ENCODE data around the gene NUMB.

NUMB gene

GRCh38 chr14:73238941-73239340 lies 219.4 kb downstream of the NUMB start:
- peaks cover 72% of the 10 kb centered on the region for H3K27me3 Mint-ChIP-seq
- intact Hi-C loops (cut with micrococcal nuclease), result loop anchor here (10.0 kb wide), 1 partner anchor 236 kb away; no protein-coding TSS in a partner anchor
- H3K4me1 Mint-ChIP-seq (ENCODE audit: low read depth), result peaks cover 83% of the 10 kb centered on the region
- H3K27ac Mint-ChIP-seq, result no peak overlapping the region
- no peak overlapping the region for H3K4me3 Mint-ChIP-seq
- no peaks in the 10 kb centered on the region for H3K9me3 Mint-ChIP-seq
- H3K36me3 Mint-ChIP-seq (ENCODE audit: low read depth), result no peaks in the 10 kb centered on the region

GRCh38 chr14:73238424-73238852 lies 219.9 kb downstream of the NUMB start:
- H3K4me1 Mint-ChIP-seq (ENCODE audit: low read depth), result peaks cover 78% of the 10 kb centered on the region

GRCh38 chr14:73237786-73238423 lies 220.4 kb downstream of the NUMB start:
- Mint-ChIP-seq H3K27me3 (peaks cover 76% of the 10 kb centered on the region), H3K27ac (no peak overlapping the region), H3K9me3 (no peaks in the 10 kb centered on the region), H3K4me1 (ENCODE audit: low read depth) (peaks cover 72% of the 10 kb centered on the region), H3K4me3 (peak overlapping the region; percentile 63), H3K36me3 (ENCODE audit: low read depth) (no peaks in the 10 kb centered on the region)
- intact Hi-C loops (cut with micrococcal nuclease), result loop anchor here (10.0 kb wide), 1 partner anchor 237 kb away; no protein-coding TSS in a partner anchor

More at GRCh38 chr14:73238424-73238852, 219.9 kb downstream of the NUMB start:
- no peak overlapping the region for H3K27ac Mint-ChIP-seq
- H3K27me3 Mint-ChIP-seq, result peaks cover 73% of the 10 kb centered on the region
- H3K36me3 Mint-ChIP-seq (ENCODE audit: low read depth), result no peaks in the 10 kb centered on the region
- intact Hi-C loops (cut with micrococcal nuclease), result loop anchor here (10.0 kb wide), 1 partner anchor 236 kb away; no protein-coding TSS in a partner anchor
- H3K9me3 Mint-ChIP-seq, result no peaks in the 10 kb centered on the region
- peak overlapping the region; percentile 55 for H3K4me3 Mint-ChIP-seq

GRCh38 chr14:73237219-73237785 lies 221.0 kb downstream of the NUMB start, which contains the start of gene PAPLN:
Gene PAPLN, plus strand, starts transcription at chr14:73237506. Its CDS starts 2,273 bp downstream, at chr14:73239779.
- Mint-ChIP-seq H3K9me3 (no peaks in the 10 kb centered on the region), H3K36me3 (ENCODE audit: low read depth) (no peaks in the 10 kb centered on the region), H3K4me1 (ENCODE audit: low read depth) (peaks cover 66% of the 10 kb centered on the region), H3K4me3 (peak within 1 kb of the TSS; percentile 63), H3K27ac (peak within 1 kb of the TSS; percentile 7), H3K27me3 (peaks cover 82% of the 10 kb centered on the region)
- intact Hi-C loops (cut with micrococcal nuclease), result loop anchor here (10.0 kb wide), 1 partner anchor 237 kb away; no protein-coding TSS in a partner anchor

- intact Hi-C loops (cut with micrococcal nuclease), result loop anchor here (10.0 kb wide), 1 partner anchor 238 kb away; no protein-coding TSS in a partner anchor
- Mint-ChIP-seq H3K4me3 (peak overlapping the region; percentile 63), H3K36me3 (ENCODE audit: low read depth) (no peaks in the 10 kb centered on the region), H3K4me1 (ENCODE audit: low read depth) (peaks cover 61% of the 10 kb centered on the region), H3K27me3 (peaks cover 84% of the 10 kb centered on the region), H3K27ac (peak overlapping the region; percentile 7), H3K9me3 (no peaks in the 10 kb centered on the region)
Measured at GRCh38 chr14:73236752-73237218, 221.6 kb downstream of the NUMB start.

- Mint-ChIP-seq H3K4me3 (no peak overlapping the region), H3K9me3 (no peaks in the 10 kb centered on the region), H3K27ac (no peak overlapping the region), H3K27me3 (peaks cover 86% of the 10 kb centered on the region), H3K4me1 (ENCODE audit: low read depth) (peaks cover 55% of the 10 kb centered on the region), H3K36me3 (ENCODE audit: low read depth) (no peaks in the 10 kb centered on the region)
- intact Hi-C loops (cut with micrococcal nuclease), result loop anchor here (10.0 kb wide), 1 partner anchor 239 kb away; no protein-coding TSS in a partner anchor
Measured at GRCh38 chr14:73236157-73236556, 222.2 kb downstream of the NUMB start.

- no peak overlapping the region for H3K27ac Mint-ChIP-seq
- H3K4me1 Mint-ChIP-seq (ENCODE audit: low read depth), result peaks cover 50% of the 10 kb centered on the region
- intact Hi-C loops (cut with micrococcal nuclease), result loop anchor here (10.0 kb wide), 1 partner anchor 239 kb away; no protein-coding TSS in a partner anchor
- peaks cover 89% of the 10 kb centered on the region for H3K27me3 Mint-ChIP-seq
- H3K4me3 Mint-ChIP-seq, result no peak overlapping the region
- H3K9me3 Mint-ChIP-seq, result no peaks in the 10 kb centered on the region
- no peaks in the 10 kb centered on the region for H3K36me3 Mint-ChIP-seq (ENCODE audit: low read depth)
Measured at GRCh38 chr14:73235531-73236155, 222.7 kb downstream of the NUMB start.

- Mint-ChIP-seq H3K9me3 (no peaks in the 10 kb centered on the region), H3K36me3 (ENCODE audit: low read depth) (peaks cover 4% of the 10 kb centered on the region), H3K27ac (no peak overlapping the region), H3K27me3 (peaks cover 83% of the 10 kb centered on the region), H3K4me3 (no peak overlapping the region), H3K4me1 (ENCODE audit: low read depth) (peaks cover 42% of the 10 kb centered on the region)
- intact Hi-C loops (cut with micrococcal nuclease), result loop anchor here (10.0 kb wide), 1 partner anchor 240 kb away; no protein-coding TSS in a partner anchor
Measured at GRCh38 chr14:73234586-73235394, 223.6 kb downstream of the NUMB start.

- intact Hi-C loops (cut with micrococcal nuclease), result loop anchor here (10.0 kb wide), 1 partner anchor 241 kb away; no protein-coding TSS in a partner anchor
- Mint-ChIP-seq H3K36me3 (ENCODE audit: low read depth) (peaks cover 12% of the 10 kb centered on the region), H3K4me3 (no peak overlapping the region), H3K4me1 (ENCODE audit: low read depth) (peaks cover 34% of the 10 kb centered on the region), H3K27me3 (peaks cover 76% of the 10 kb centered on the region), H3K27ac (no peak overlapping the region), H3K9me3 (no peaks in the 10 kb centered on the region)
Measured at GRCh38 chr14:73234029-73234428, 224.3 kb downstream of the NUMB start.

- intact Hi-C loops (cut with micrococcal nuclease), result loop anchor here (10.0 kb wide), 1 partner anchor 241 kb away; no protein-coding TSS in a partner anchor
- H3K36me3 Mint-ChIP-seq (ENCODE audit: low read depth), result peaks cover 17% of the 10 kb centered on the region
- no peak overlapping the region for H3K4me3 Mint-ChIP-seq
- H3K4me1 Mint-ChIP-seq (ENCODE audit: low read depth), result peaks cover 31% of the 10 kb centered on the region
- H3K27ac Mint-ChIP-seq, result no peak overlapping the region
- H3K27me3 Mint-ChIP-seq, result peaks cover 71% of the 10 kb centered on the region
- H3K9me3 Mint-ChIP-seq, result no peaks in the 10 kb centered on the region
Measured at GRCh38 chr14:73233564-73233963, 224.8 kb downstream of the NUMB start.

GRCh38 chr14:73232984-73233383 lies 225.4 kb downstream of the NUMB start:
- H3K4me1 Mint-ChIP-seq (ENCODE audit: low read depth), result peaks cover 31% of the 10 kb centered on the region
- H3K36me3 Mint-ChIP-seq (ENCODE audit: low read depth), result peaks cover 22% of the 10 kb centered on the region
- no peak overlapping the region for H3K27ac Mint-ChIP-seq
- no peak overlapping the region for H3K4me3 Mint-ChIP-seq
- intact Hi-C loops (cut with micrococcal nuclease), result loop anchor here (10.0 kb wide), 1 partner anchor 242 kb away; no protein-coding TSS in a partner anchor
- no peaks in the 10 kb centered on the region for H3K9me3 Mint-ChIP-seq
- peaks cover 65% of the 10 kb centered on the region for H3K27me3 Mint-ChIP-seq

- Mint-ChIP-seq H3K36me3 (ENCODE audit: low read depth) (peaks cover 28% of the 10 kb centered on the region), H3K27ac (no peak overlapping the region), H3K4me3 (no peak overlapping the region), H3K4me1 (ENCODE audit: low read depth) (peaks cover 31% of the 10 kb centered on the region), H3K27me3 (peaks cover 61% of the 10 kb centered on the region), H3K9me3 (no peaks in the 10 kb centered on the region)
- intact Hi-C loops (cut with micrococcal nuclease), result loop anchor here (10.0 kb wide), 1 partner anchor 243 kb away; no protein-coding TSS in a partner anchor
Measured at GRCh38 chr14:73231981-73232851, 226.1 kb downstream of the NUMB start.
